Neuronal stem cell (in vitro differentiated cells): ENCODE measurements around the gene PRR13. TPM values are rescaled to one million over a fixed set of nuclear protein-coding genes. Genes with fewer than 3 reads are reported as not detected.
"Not testable (repeated sequence)": the region's sequence is repeated elsewhere in the genome, so short reads cannot be mapped to it uniquely, and the experiment has no call there.

Source experiments
- DNase-seq: peaks from one replicate; pipeline ENCODE4 v3.0.0-alpha.2; 2013; ENCODE audit warnings: low spot score
- H2AFZ ChIP-seq: one replicate; pipeline ENCODE4 v1.6.1; 2013; ENCODE audit warnings: mild to moderate bottlenecking, low read length, inconsistent platforms
- H2AK5ac ChIP-seq: 2 replicates; pipeline ENCODE4 v1.6.1; 2013; ENCODE audit warnings: low read depth, mild to moderate bottlenecking, inconsistent platforms, low read length, moderate library complexity, mixed read lengths
- H2BK120ac ChIP-seq: 2 replicates; pipeline ENCODE4 v1.6.1; 2013; ENCODE audit warnings: low read depth, mild to moderate bottlenecking, inconsistent platforms, low read length, moderate library complexity, mixed read lengths
- H2BK12ac ChIP-seq: one replicate; pipeline ENCODE4 v1.6.1; 2013; ENCODE audit warnings: low read length, inconsistent platforms
- H2BK15ac ChIP-seq: 2 replicates; pipeline ENCODE4 v1.6.1; 2013; ENCODE audit warnings: mild to moderate bottlenecking, low read length, inconsistent platforms, mixed read lengths
- H2BK5ac ChIP-seq: one replicate; pipeline ENCODE4 v1.6.1; 2013; ENCODE audit warnings: inconsistent platforms, mild to moderate bottlenecking, low read length, moderate library complexity
- H3K14ac ChIP-seq: one replicate; pipeline ENCODE4 v1.6.1; 2013; ENCODE audit warnings: low read length, inconsistent platforms
- H3K18ac ChIP-seq: 2 replicates; pipeline ENCODE4 v1.6.1; 2013; ENCODE audit warnings: low read length, inconsistent platforms
- H3K23ac ChIP-seq: 2 replicates; pipeline ENCODE4 v1.6.1; 2013; ENCODE audit warnings: low read depth, mild to moderate bottlenecking, mixed read lengths, low read length, inconsistent platforms; ENCODE audit not compliant: poor library complexity
- H3K27ac ChIP-seq: replicated peaks from 3 replicates; pipeline ENCODE4 v1.5.1; 2013; ENCODE audit warnings: low read length, inconsistent platforms
- H3K27me3 ChIP-seq, 3 experiments: 2 replicates each; pipeline ENCODE4 v1.6.1; 2013; ENCODE audit warnings: low read length in 3 of 3, mild to moderate bottlenecking in 2 of 3, inconsistent platforms in 1 of 3, low read depth in 1 of 3, mixed read lengths in 1 of 3, moderate library complexity in 1 of 3; ENCODE audit not compliant: control insufficient read depth in 3 of 3, insufficient read depth in 3 of 3
- H3K36me3 ChIP-seq, 2 donors: replicated peaks in 1 of 2; 2 replicates each; pipeline ENCODE4 v1.6.1; 2013; ENCODE audit warnings: low read length in 2 of 2; ENCODE audit not compliant: control insufficient read depth in 2 of 2, insufficient read depth in 2 of 2
- H3K4ac ChIP-seq: 2 replicates; pipeline ENCODE4 v1.6.1; 2013; ENCODE audit warnings: inconsistent platforms, mild to moderate bottlenecking, low read length, moderate library complexity
- H3K4me1 ChIP-seq, 2 donors: 1 replicate in 1 of 2; 2 replicates in 1 of 2; pipeline ENCODE4 v1.6.1; 2013; ENCODE audit warnings: low read length in 2 of 2, low read depth in 1 of 2; ENCODE audit not compliant: control insufficient read depth in 2 of 2, insufficient read depth in 1 of 2
- H3K4me2 ChIP-seq: one replicate; pipeline ENCODE4 v1.6.1; 2013; ENCODE audit warnings: mild to moderate bottlenecking, low read length, inconsistent platforms; ENCODE audit not compliant: insufficient read depth, poor library complexity, severe bottlenecking
- H3K4me3 ChIP-seq, 2 donors: 2 replicates each; pipeline ENCODE4 v1.5.1; 2013; ENCODE audit warnings: low read length in 2 of 2, mild to moderate bottlenecking in 2 of 2, inconsistent platforms in 1 of 2, moderate library complexity in 1 of 2
- H3K79me1 ChIP-seq: one replicate; pipeline ENCODE4 v1.6.1; 2013; ENCODE audit warnings: low read depth, mild to moderate bottlenecking, inconsistent platforms, low read length, moderate library complexity
- H3K9ac ChIP-seq: one replicate; pipeline ENCODE4 v1.6.1; 2013; ENCODE audit warnings: mild to moderate bottlenecking, low read depth, low read length, inconsistent platforms; ENCODE audit not compliant: poor library complexity
- H3K9me3 ChIP-seq, 2 donors: replicated peaks in 1 of 2; 2 replicates each; pipeline versions ENCODE3 to v1.6.1; 2013; ENCODE audit warnings: low read length in 2 of 2, mild to moderate bottlenecking in 2 of 2, inconsistent platforms in 1 of 2, low read depth in 1 of 2, mixed read lengths in 1 of 2, moderate library complexity in 1 of 2; ENCODE audit not compliant: control insufficient read depth in 2 of 2, insufficient read depth in 1 of 2
- H4K8ac ChIP-seq: one replicate; pipeline ENCODE4 v1.6.1; 2013; ENCODE audit warnings: low read depth, mild to moderate bottlenecking, inconsistent platforms, low read length, moderate library complexity
- H4K91ac ChIP-seq: one replicate; pipeline ENCODE4 v1.6.1; 2013; ENCODE audit warnings: low read length, low read depth, mild to moderate bottlenecking, inconsistent platforms; ENCODE audit not compliant: poor library complexity
- WGBS, 2 donors: extraction: QIAGEN DNeasy Blood & Tissue Kit; methylation state at CpG; one replicate each; pipeline ENCODE4 v1.1.7; 2013; ENCODE audit warnings: missing lambda C conversion rate in 2 of 2, mixed read lengths in 1 of 2; ENCODE audit not compliant: insufficient read length in 2 of 2, insufficient replicate concordance in 1 of 2; ENCODE audit errors: extremely low coverage in 2 of 2; 5-methylcytosine and 5-hydroxymethylcytosine counted together
- polyA plus RNA-seq, 2 experiments: library from polyadenylated mRNA; stranded (reverse); fragments of 200-250 nt; gene quantifications; one replicate each; pipeline ENCODE4 v1.2.3, GENCODE V29; 2013

The PRR13 gene
- polyA plus RNA-seq (2013, experiment 1 of 2): 119 TPM
- 121 TPM for polyA plus RNA-seq (2013, experiment 2 of 2)

GRCh38 chr12:53441040-53441833 is at the start of gene PRR13:
TSS of gene PRR13 (plus strand) at chr12:53441734. CDS start at chr12:53442715, 981 bp downstream.
- Histone ChIP-seq H3K27ac (peak within 1 kb of the TSS; percentile 73), H2BK12ac (no peak within 1 kb of the TSS), H3K27me3 (no peaks in the 10 kb centered on the region), H4K8ac (no peak within 1 kb of the TSS), H3K23ac (no peak within 1 kb of the TSS), H3K4me3 (peak within 1 kb of the TSS; percentile 86 to 88), H2AK5ac (no peak within 1 kb of the TSS), H3K79me1 (peaks cover 1% of the 10 kb centered on the region), H2BK15ac (no peak within 1 kb of the TSS), H4K91ac (no peak within 1 kb of the TSS), H3K18ac (no peak within 1 kb of the TSS), H3K9me3 (no peaks in the 10 kb centered on the region), H3K36me3 (peaks cover 4 to 27% of the 10 kb centered on the region in 2 donors), H3K4ac (no peak within 1 kb of the TSS), H2BK120ac (no peak within 1 kb of the TSS), H3K9ac (peak within 1 kb of the TSS; percentile 44), H3K4me1 (peaks cover 0 to 5% of the 10 kb centered on the region in 2 donors), H3K4me2 (peak within 1 kb of the TSS; percentile 91), H2BK5ac (no peak within 1 kb of the TSS), H3K14ac (no peak within 1 kb of the TSS), H2AFZ (peak within 1 kb of the TSS; percentile 94)
- DNase-seq: peak; percentile 96
- WGBS, 2 donors: no CpG with 5 or more reads among the region's 31 CpGs

- Histone ChIP-seq H3K27ac (no peak overlapping the region), H2AFZ (no peak overlapping the region), H3K36me3 (peaks cover 0 to 46% of the 10 kb centered on the region in 2 donors), H4K8ac (no peak overlapping the region), H3K4me2 (no peak overlapping the region), H2BK120ac (no peak overlapping the region), H3K4ac (no peak overlapping the region), H3K9ac (no peak overlapping the region), H2BK15ac (no peak overlapping the region), H3K4me1 (no peaks in the 10 kb centered on the region), H3K14ac (no peak overlapping the region), H4K91ac (no peak overlapping the region), H2BK5ac (no peak overlapping the region), H3K23ac (no peak overlapping the region), H3K18ac (no peak overlapping the region), H2AK5ac (no peak overlapping the region), H3K4me3 (no peak overlapping the region), H3K79me1 (peaks cover 3% of the 10 kb centered on the region), H3K9me3 (peaks cover 0 to 5% of the 10 kb centered on the region in 2 donors), H3K27me3 (no peaks in the 10 kb centered on the region), H2BK12ac (no peak overlapping the region)
- DNase-seq: no peak
- no CpG with 5 or more reads among the region's 7 CpGs for WGBS, 2 donors
Measured at GRCh38 chr12:53399896-53400295, 41.6 kb upstream of the PRR13 start.

- not testable (repeated sequence) for H2BK120ac ChIP-seq, H2BK15ac ChIP-seq, H3K4me1 ChIP-seq, H4K91ac ChIP-seq, H3K14ac ChIP-seq, H2AK5ac ChIP-seq, H3K18ac ChIP-seq, H3K4me3 ChIP-seq, H3K4me2 ChIP-seq, H3K27me3 ChIP-seq, H3K79me1 ChIP-seq, H2AFZ ChIP-seq, H2BK12ac ChIP-seq, H2BK5ac ChIP-seq, H3K9me3 ChIP-seq, H3K9ac ChIP-seq, H3K4ac ChIP-seq, H3K27ac ChIP-seq, H3K23ac ChIP-seq, DNase-seq, H4K8ac ChIP-seq
- peaks cover 3 to 48% of the 10 kb centered on the region in 2 donors for H3K36me3 ChIP-seq
- no CpG with 5 or more reads among the region's 16 CpGs for WGBS, 2 donors
Measured at GRCh38 chr12:53402351-53402750, 39.2 kb upstream of the PRR13 start.

GRCh38 chr12:53402871-53403270 is 38.7 kb upstream of the PRR13 start:
- no peak overlapping the region for H2BK15ac ChIP-seq
- no peaks in the 10 kb centered on the region for H3K27me3 ChIP-seq
- H2BK120ac ChIP-seq: no peak overlapping the region
- H3K27ac ChIP-seq: no peak overlapping the region
- H3K4me3 ChIP-seq: no peak overlapping the region
- no peak overlapping the region for H3K18ac ChIP-seq
- no peak overlapping the region for H3K4me2 ChIP-seq
- H3K23ac ChIP-seq: no peak overlapping the region
- no peak overlapping the region for H2BK12ac ChIP-seq
- no peak overlapping the region for H3K9ac ChIP-seq
- H2AFZ ChIP-seq: no peak overlapping the region
- no peak for DNase-seq
- peaks cover 2 to 5% of the 10 kb centered on the region in 2 donors for H3K9me3 ChIP-seq
- peaks cover 3% of the 10 kb centered on the region for H3K79me1 ChIP-seq
- no peak overlapping the region for H4K8ac ChIP-seq
- no peak overlapping the region for H3K14ac ChIP-seq
- H2BK5ac ChIP-seq: no peak overlapping the region
- no CpG with 5 or more reads among the region's 7 CpGs for WGBS, 2 donors
- H2AK5ac ChIP-seq: no peak overlapping the region
- no peak overlapping the region for H4K91ac ChIP-seq
- H3K4ac ChIP-seq: no peak overlapping the region
- peaks cover 3 to 45% of the 10 kb centered on the region in 2 donors for H3K36me3 ChIP-seq
- no peaks in the 10 kb centered on the region for H3K4me1 ChIP-seq
